PC-9 (cell line): ENCODE measurements around the gene PPHLN1.

Source experiments
- CTCF ChIP-seq: fragments of 200-600 bp; sonication (generic); conservative IDR thresholded peaks from 2 replicates; pipeline ENCODE4 v1.6.1; 2017; ENCODE audit warnings: mixed run types, antibody characterized with exemption, mild to moderate bottlenecking, moderate library complexity
- EZH2 ChIP-seq: fragments of 200-600 bp; sonication (generic); IDR thresholded peaks from 2 replicates; pipeline ENCODE4 v1.8.0; 2017; ENCODE audit warnings: antibody characterized with exemption, low read depth

GRCh38 chr12:42283739-42284138, 42.2 kb upstream of the PPHLN1 start:
- no peak for TF ChIP-seq CTCF
- no peak for TF ChIP-seq EZH2
